Activated CD8-positive, alpha-beta T cell treated with anti-CD3 and anti-CD28 coated beads for 36 hours (primary cell): ENCODE results near the gene REXO4. TPM values are rescaled to one million over a fixed set of nuclear protein-coding genes. Genes with fewer than 3 reads are reported as not detected.

Source experiments
- ATAC-seq: fragments of 200-7000 bp; cut with Tn5 transposase; one replicate; pipeline ENCODE4 v1.10.0; 2021; ENCODE audit warnings: mild to moderate bottlenecking, moderate library complexity
- CTCF ChIA-PET: fragments of 350-600 bp; sonication (Branson Sonifier 250); formaldehyde crosslinking; loops from one replicate; lab custom pipeline; 2021; ENCODE audit warnings: antibody characterized with exemption; lab: Charles Lee
- POLR2A ChIA-PET: fragments of 350-600 bp; sonication (Branson Sonifier 250); formaldehyde crosslinking; loops from one replicate; lab custom pipeline; 2021; ENCODE audit warnings: antibody characterized with exemption; lab: Charles Lee
- DNase-seq: peaks from one replicate; pipeline ENCODE4 v3.0.0-alpha.2; 2020
- H3K27ac Mint-ChIP-seq: one replicate; pipeline ENCODE4 v1.8.0; 2021; ENCODE audit warnings: mild to moderate bottlenecking, mixed read lengths
- H3K27me3 Mint-ChIP-seq: one replicate; pipeline ENCODE4 v1.8.0; 2021; ENCODE audit warnings: mixed read lengths
- H3K36me3 Mint-ChIP-seq: one replicate; pipeline ENCODE4 v1.8.0; 2021; ENCODE audit warnings: low read depth, mixed read lengths
- H3K4me1 Mint-ChIP-seq: one replicate; pipeline ENCODE4 v1.8.0; 2021; ENCODE audit warnings: low read depth, mixed read lengths
- H3K4me3 Mint-ChIP-seq: one replicate; pipeline ENCODE4 v1.8.0; 2021; ENCODE audit warnings: mild to moderate bottlenecking, moderate library complexity, mixed read lengths
- H3K9me3 Mint-ChIP-seq: one replicate; pipeline ENCODE4 v1.8.0; 2021; ENCODE audit warnings: mixed read lengths
- CTCF ChIP-seq: fragments of 200-600 bp; IDR thresholded peaks from one replicate; pipeline ENCODE4 v1.8.0; 2022; ENCODE audit warnings: antibody characterized with exemption, mild to moderate bottlenecking
- intact Hi-C: fragments of 100-400 bp; cut with micrococcal nuclease; formaldehyde crosslinking; loops from one replicate; pipeline ENCODE4 v1.10.0; 2022
- total RNA-seq, 2 experiments: library from RNA; stranded (reverse); gene quantifications; one replicate each; pipeline ENCODE4 v1.2.3, GENCODE V29; 2021

Gene REXO4
- total RNA-seq, 2 experiments from 2014 or later, result 35.3 to 36.7 TPM

DNA sequence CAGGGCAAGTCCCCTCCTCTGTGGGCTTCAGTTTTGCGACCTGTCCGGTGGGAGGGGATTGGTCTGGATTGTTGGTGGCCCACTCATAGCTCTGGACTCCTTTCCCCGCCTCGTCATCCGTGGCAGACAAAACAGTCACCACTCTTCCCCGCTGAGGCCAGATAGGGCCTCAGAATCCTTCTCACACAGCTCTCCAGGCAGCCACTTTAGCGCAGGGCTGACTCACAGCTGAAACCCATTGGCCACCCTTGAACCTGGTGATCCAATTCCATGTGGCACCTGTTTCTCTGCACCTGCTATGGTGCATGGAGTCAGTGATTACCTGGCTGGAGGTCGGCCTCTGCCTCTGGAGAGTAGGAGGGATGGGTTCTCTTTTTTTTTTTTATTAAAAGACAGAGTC, 26.2 kb upstream of the REXO4 start:
- DNase-seq (no peak), ATAC-seq (no peak)
- peaks cover 5% of the 10 kb centered on the region for H3K4me1 Mint-ChIP-seq
- no peaks in the 10 kb centered on the region for H3K9me3 Mint-ChIP-seq
- H3K36me3 Mint-ChIP-seq, result no peaks in the 10 kb centered on the region
- POLR2A ChIA-PET, result no interaction called here
- CTCF ChIA-PET, result no interaction called here
- no peaks in the 10 kb centered on the region for H3K27me3 Mint-ChIP-seq
- no peak for TF ChIP-seq CTCF
- no peak overlapping the region for H3K27ac Mint-ChIP-seq
- no peak overlapping the region for H3K4me3 Mint-ChIP-seq
- intact Hi-C loops, result no loop called here

DNA sequence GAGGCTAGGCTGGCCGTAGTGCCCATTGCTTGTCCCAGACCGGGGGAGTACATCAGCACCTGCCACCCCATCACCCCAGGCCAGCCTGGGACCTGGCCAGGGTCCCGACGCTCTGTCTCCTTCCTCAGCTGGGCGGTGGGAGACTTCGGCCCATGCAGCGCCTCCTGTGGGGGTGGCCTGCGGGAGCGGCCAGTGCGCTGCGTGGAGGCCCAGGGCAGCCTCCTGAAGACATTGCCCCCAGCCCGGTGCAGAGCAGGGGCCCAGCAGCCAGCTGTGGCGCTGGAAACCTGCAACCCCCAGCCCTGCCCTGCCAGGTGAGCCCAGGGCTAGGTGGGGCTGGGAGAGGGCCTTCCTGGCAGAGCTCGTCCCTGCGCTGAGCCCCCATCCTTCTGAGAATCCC, 25.4 kb upstream of the REXO4 start:
- no peak overlapping the region for H3K27ac Mint-ChIP-seq
- POLR2A ChIA-PET, result no interaction called here
- ATAC-seq (no peak), DNase-seq (no peak)
- H3K4me1 Mint-ChIP-seq, result peaks cover 5% of the 10 kb centered on the region
- H3K36me3 Mint-ChIP-seq, result no peaks in the 10 kb centered on the region
- TF ChIP-seq CTCF, result no peak
- intact Hi-C loops, result no loop called here
- H3K9me3 Mint-ChIP-seq, result no peaks in the 10 kb centered on the region
- CTCF ChIA-PET, result no interaction called here
- H3K4me3 Mint-ChIP-seq, result no peak overlapping the region
- H3K27me3 Mint-ChIP-seq, result no peaks in the 10 kb centered on the region

GRCh38 chr9:133441571-133441970, 23.8 kb upstream of the REXO4 start:
- TF ChIP-seq CTCF, result no peak
- intact Hi-C loops, result no loop called here
- no peak for DNase-seq
- ChIA-PET POLR2A (interaction anchor here (0.7 kb wide), 1 partner anchor 1962 kb away, joined by 3 read pairs; no protein-coding TSS in a partner anchor), CTCF (interaction anchor here (1.4 kb wide), 1 partner anchor 25 kb away, joined by 4 read pairs; no protein-coding TSS in a partner anchor)
- Mint-ChIP-seq H3K4me1 (peaks cover 5% of the 10 kb centered on the region), H3K27me3 (no peaks in the 10 kb centered on the region), H3K9me3 (no peaks in the 10 kb centered on the region), H3K27ac (no peak overlapping the region), H3K4me3 (no peak overlapping the region), H3K36me3 (no peaks in the 10 kb centered on the region)
- no peak for ATAC-seq

DNA sequence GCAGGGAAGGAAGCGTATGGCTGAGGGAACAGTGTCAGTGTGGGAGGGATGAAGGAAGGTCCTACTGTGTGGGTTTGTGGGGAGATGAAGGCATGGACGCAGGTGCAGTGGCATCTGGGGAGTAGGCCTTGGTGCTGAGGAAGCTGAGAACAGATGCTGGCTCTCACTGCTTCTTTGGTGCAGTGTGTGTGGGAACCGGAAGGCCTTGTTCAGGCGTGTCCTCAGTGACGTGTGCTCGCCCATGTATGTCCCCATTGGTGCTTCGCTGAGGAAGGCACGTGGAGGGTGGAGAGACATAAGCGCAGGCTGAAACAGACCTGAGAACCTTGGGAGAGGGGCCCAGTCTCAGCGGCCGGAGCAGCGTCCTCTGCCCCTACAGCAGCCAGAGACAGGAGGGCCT, 23.1 kb upstream of the REXO4 start:
- Mint-ChIP-seq H3K27ac (no peak overlapping the region), H3K4me3 (no peak overlapping the region), H3K27me3 (no peaks in the 10 kb centered on the region), H3K9me3 (no peaks in the 10 kb centered on the region), H3K4me1 (peaks cover 5% of the 10 kb centered on the region), H3K36me3 (no peaks in the 10 kb centered on the region)
- ATAC-seq (peak; percentile 51), DNase-seq (no peak)
- CTCF ChIA-PET, result interaction anchor here (1.4 kb wide), 1 partner anchor 24 kb away, joined by 4 read pairs; no protein-coding TSS in a partner anchor
- no peak for TF ChIP-seq CTCF
- POLR2A ChIA-PET, result no interaction called here
- intact Hi-C loops, result no loop called here

- ChIA-PET CTCF (no interaction called here), POLR2A (no interaction called here)
- ATAC-seq (peak; percentile 75), DNase-seq (peak; percentile 44)
- no peaks in the 10 kb centered on the region for H3K9me3 Mint-ChIP-seq
- no peak for TF ChIP-seq CTCF
- H3K36me3 Mint-ChIP-seq, result no peaks in the 10 kb centered on the region
- no peaks in the 10 kb centered on the region for H3K27me3 Mint-ChIP-seq
- H3K4me3 Mint-ChIP-seq, result no peak overlapping the region
- intact Hi-C loops, result no loop called here
- H3K27ac Mint-ChIP-seq, result no peak overlapping the region
- peaks cover 5% of the 10 kb centered on the region for H3K4me1 Mint-ChIP-seq
These were observed 21.5 kb upstream of the REXO4 start for GRCh38 chr9:133439337-133439736.
